ENCODE data around the gene ASAP3. TPM values are rescaled to one million over a fixed set of nuclear protein-coding genes. Genes with fewer than 3 reads are reported as not detected.

ASAP3 gene
- total RNA-seq, 2 donors from 2014 or later, result 0.37 to 1.0 TPM

DNA sequence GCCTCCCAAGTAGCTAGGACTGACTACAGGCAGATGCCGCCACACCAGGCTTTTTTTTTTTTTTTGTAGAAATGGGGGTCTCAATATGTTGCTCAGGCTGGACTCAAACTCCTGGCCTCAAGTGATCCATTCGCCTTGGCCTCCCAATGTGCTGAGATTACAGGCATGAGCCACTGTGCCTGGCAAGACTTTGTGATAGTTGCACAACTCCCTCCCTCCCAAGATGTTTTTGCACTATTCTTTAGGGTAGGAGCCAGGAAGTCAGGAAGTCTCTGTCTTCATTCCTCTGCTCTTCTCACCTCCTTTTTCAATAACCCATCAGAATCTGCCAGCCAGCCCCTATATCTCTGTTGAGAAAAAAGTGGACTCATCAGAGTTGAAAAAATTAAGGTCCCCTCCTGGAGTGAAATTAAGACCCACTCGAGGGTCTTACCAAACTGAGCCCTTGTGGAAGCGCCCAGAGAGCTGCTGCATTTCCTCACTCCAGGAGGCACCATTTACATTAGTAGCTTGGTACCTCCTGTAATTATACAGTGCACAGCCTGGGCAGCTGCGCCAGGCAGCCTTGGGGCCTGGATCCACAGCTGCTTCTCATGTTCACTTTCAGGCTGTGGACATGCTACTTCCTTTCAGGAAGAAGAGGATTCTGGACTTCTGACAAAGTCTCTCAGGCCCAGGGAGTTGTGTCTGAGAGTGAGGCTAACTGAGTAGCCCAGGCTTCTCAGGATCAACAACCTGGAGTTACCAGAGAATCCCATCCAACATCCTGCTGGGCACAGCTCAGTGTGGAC is 83.5 kb downstream of the ASAP3 start:
- H3K9me3 Mint-ChIP-seq, result no peaks in the 10 kb centered on the region
- no peak overlapping the region for H3K27ac Mint-ChIP-seq
- ATAC-seq (replicated peaks), result no peak
- H3K4me3 Mint-ChIP-seq, result no peak overlapping the region
- no peaks in the 10 kb centered on the region for H3K36me3 Mint-ChIP-seq (ENCODE audit: low read depth)
- no peaks in the 10 kb centered on the region for H3K4me1 Mint-ChIP-seq
- no peaks in the 10 kb centered on the region for H3K27me3 Mint-ChIP-seq

DNA sequence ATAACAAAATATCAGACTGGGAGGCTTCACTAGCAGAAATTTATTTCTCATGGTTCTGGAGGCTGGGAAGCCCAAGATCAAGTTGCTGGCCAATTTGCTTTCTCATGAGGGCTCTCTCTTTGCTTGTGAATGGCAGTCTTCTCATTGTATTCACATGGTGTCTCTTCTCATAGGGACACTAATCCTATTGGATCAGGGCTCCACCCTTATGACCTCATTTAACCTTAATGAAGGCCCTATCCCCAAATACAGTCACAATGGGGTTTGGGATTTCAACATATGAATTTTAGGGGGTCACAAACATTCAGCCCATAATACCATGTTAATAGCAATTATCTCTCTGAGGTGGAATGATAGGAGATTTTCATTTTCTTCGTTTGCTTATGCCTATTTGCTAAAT is 84.8 kb downstream of the ASAP3 start:
- H3K27ac Mint-ChIP-seq, result no peak overlapping the region
- H3K4me1 Mint-ChIP-seq, result no peaks in the 10 kb centered on the region
- ATAC-seq (replicated peaks), result no peak
- no peaks in the 10 kb centered on the region for H3K27me3 Mint-ChIP-seq
- H3K4me3 Mint-ChIP-seq, result no peak overlapping the region
- H3K9me3 Mint-ChIP-seq, result no peaks in the 10 kb centered on the region
- H3K36me3 Mint-ChIP-seq (ENCODE audit: low read depth), result no peaks in the 10 kb centered on the region

DNA sequence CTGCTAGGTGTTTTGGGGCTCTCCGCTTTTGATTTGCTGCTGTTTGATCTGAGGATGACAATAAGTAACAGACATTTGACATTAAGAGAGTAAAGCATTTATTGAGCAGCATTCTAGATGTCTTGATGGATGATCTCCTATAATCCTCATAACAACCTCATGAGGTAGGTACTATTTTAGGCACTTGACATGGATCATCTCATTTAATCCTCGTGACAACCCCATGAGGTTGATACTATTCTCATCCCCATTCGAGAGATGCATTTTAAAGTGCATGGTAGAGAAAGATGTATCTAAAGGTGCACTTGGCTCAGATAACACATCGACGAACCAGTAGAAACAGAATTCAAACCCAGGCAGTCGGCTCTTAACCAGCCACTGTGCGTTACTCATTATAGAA is 86.1 kb downstream of the ASAP3 start:
- Mint-ChIP-seq H3K36me3 (ENCODE audit: low read depth) (no peaks in the 10 kb centered on the region), H3K27ac (no peak overlapping the region), H3K4me3 (no peak overlapping the region), H3K9me3 (no peaks in the 10 kb centered on the region), H3K4me1 (no peaks in the 10 kb centered on the region), H3K27me3 (no peaks in the 10 kb centered on the region)
- ATAC-seq (replicated peaks), result no peak

DNA sequence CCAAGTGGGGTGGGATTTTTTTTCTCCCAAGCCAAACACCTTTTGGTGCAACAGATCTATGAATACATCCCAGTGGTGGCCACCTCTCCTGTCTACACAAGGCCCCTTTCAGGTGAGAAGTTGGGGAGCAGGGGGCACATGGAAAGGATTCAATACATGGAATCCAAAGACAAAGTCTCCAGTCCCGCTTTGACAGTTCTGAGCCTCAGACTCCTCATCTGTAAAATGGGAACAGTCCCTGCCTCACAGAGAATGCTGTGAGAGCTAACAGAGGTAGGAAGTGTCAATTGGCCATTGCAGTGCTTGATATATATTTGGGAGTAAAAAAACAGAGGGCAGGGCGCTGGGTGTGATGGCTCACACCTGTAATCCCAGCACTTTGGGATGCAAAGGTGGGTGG is 87.6 kb downstream of the ASAP3 start:
- no peak overlapping the region for H3K27ac Mint-ChIP-seq
- H3K4me1 Mint-ChIP-seq, result no peaks in the 10 kb centered on the region
- H3K4me3 Mint-ChIP-seq, result no peak overlapping the region
- no peaks in the 10 kb centered on the region for H3K9me3 Mint-ChIP-seq
- ATAC-seq (replicated peaks), result no peak
- no peaks in the 10 kb centered on the region for H3K36me3 Mint-ChIP-seq (ENCODE audit: low read depth)
- H3K27me3 Mint-ChIP-seq, result no peaks in the 10 kb centered on the region

DNA sequence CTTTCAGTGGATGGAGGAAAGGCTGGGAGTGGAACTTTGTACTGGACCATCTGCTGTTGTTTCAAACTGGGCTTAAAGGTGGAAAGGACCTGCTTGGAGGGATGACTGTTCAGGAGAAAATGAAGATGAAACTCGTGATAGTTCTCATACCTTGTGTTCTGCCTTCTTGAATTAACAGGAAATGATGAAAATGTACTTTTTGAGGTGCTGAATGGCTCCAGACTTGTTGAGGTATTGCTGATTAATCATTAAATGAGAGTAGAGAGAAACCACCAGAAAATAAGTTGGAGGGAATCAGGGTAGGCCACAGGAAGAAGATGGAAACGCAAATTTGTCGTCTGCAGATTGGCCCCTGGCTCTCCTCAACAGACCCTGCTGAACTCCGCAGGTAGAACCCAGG is 88.1 kb downstream of the ASAP3 start:
- peak; percentile 18 for ATAC-seq (replicated peaks)
- Mint-ChIP-seq H3K27ac (no peak overlapping the region), H3K27me3 (no peaks in the 10 kb centered on the region), H3K9me3 (no peaks in the 10 kb centered on the region), H3K36me3 (ENCODE audit: low read depth) (no peaks in the 10 kb centered on the region), H3K4me1 (no peaks in the 10 kb centered on the region), H3K4me3 (no peak overlapping the region)

DNA sequence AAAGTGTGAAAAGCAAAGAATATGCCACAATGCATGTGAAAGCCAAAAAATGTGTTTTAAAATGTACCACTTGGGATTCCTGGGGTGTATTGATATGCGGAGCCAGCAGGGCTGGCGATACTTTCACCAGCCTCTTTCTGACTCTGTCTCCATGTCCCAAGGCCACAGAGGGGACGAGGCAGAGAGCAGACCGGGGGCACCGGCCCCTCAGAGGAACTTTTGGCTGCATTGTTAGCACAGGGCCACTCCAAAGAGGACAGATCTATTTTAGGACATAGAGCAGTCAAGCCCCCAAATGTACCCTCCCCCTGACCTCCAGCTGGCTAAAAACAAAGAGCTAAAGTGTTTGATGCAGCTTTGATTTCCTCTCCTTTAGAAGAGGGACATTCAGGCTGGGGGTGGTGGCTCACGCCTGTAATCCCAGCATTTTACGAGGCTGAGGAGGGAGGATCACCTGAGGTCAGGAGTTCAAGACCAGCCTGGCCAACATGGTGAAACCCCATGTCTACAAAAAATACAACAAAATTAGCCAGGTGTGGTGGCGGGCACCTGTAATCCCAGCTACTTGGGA is 88.7 kb downstream of the ASAP3 start:
- H3K27ac Mint-ChIP-seq, result no peak overlapping the region
- no peak overlapping the region for H3K4me3 Mint-ChIP-seq
- ATAC-seq (replicated peaks), result no peak
- H3K4me1 Mint-ChIP-seq, result no peaks in the 10 kb centered on the region
- no peaks in the 10 kb centered on the region for H3K27me3 Mint-ChIP-seq
- no peaks in the 10 kb centered on the region for H3K36me3 Mint-ChIP-seq (ENCODE audit: low read depth)
- no peaks in the 10 kb centered on the region for H3K9me3 Mint-ChIP-seq

DNA sequence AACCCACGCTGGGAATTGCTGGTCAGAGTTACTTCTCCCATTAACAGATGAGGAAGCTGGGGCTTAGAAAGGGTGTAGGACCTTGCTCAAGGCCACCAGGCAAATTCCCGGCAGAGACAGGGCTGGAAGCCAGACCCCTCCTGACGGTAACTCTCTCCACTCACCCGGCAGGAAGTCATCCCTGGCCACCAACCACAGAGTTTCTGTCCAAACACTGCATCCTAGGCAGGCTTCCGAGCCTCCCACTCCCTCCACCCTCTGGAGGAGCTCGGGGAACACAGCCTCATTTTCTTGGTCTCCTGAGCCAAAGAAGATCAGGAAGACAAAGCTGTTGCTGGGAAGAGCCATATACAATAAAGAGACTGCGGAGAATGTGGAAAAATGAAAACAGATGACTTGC is 89.3 kb downstream of the ASAP3 start:
- H3K9me3 Mint-ChIP-seq, result no peaks in the 10 kb centered on the region
- no peaks in the 10 kb centered on the region for H3K4me1 Mint-ChIP-seq
- H3K27ac Mint-ChIP-seq, result no peak overlapping the region
- no peak for ATAC-seq (replicated peaks)
- H3K36me3 Mint-ChIP-seq (ENCODE audit: low read depth), result no peaks in the 10 kb centered on the region
- no peak overlapping the region for H3K4me3 Mint-ChIP-seq
- no peaks in the 10 kb centered on the region for H3K27me3 Mint-ChIP-seq

DNA sequence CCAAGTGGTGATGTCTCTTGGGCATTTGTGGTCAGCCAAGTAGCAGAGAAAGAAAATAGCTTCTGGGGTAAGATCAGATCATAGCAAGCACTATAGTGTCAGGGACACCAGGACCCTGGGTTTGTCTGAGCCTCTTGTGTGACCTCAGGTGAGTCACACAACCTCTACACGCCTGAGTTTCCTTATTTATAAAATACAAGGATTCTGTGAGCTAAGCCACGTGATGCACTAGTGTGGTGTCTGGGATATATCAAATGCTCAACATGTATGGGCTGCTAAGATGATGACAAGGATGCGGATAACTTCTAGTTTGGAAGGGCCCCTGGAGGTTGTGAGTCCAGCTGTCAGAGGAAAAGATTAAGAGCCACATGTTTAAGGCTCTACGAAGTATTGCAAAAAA is 89.8 kb downstream of the ASAP3 start:
- Mint-ChIP-seq H3K4me3 (no peak overlapping the region), H3K27me3 (no peaks in the 10 kb centered on the region), H3K4me1 (no peaks in the 10 kb centered on the region), H3K36me3 (ENCODE audit: low read depth) (no peaks in the 10 kb centered on the region), H3K9me3 (no peaks in the 10 kb centered on the region), H3K27ac (no peak overlapping the region)
- no peak for ATAC-seq (replicated peaks)

DNA sequence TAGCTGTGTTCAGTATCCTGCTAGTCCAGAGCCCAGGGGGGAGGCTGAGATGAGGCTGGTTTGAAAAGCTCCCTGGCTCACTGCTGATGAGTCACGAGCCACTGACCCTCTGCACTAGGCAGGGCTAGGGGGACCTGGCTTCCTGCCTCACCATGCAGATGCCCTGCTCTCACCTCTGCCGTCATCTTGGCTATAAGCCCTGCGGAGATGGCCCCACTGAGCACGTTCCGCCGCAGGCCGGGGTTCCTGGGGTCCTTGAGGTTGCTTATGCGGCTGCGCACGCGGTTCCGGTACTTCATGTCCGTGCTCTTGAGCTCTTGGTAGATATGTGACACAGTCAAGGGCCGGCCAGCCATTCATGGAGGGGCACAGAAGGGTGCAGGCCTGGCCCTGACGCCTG is 90.3 kb downstream of the ASAP3 start:
- no peaks in the 10 kb centered on the region for H3K27me3 Mint-ChIP-seq
- H3K9me3 Mint-ChIP-seq, result no peaks in the 10 kb centered on the region
- no peaks in the 10 kb centered on the region for H3K4me1 Mint-ChIP-seq
- no peak for ATAC-seq (replicated peaks)
- H3K27ac Mint-ChIP-seq, result no peak overlapping the region
- H3K36me3 Mint-ChIP-seq (ENCODE audit: low read depth), result no peaks in the 10 kb centered on the region
- H3K4me3 Mint-ChIP-seq, result no peak overlapping the region

DNA sequence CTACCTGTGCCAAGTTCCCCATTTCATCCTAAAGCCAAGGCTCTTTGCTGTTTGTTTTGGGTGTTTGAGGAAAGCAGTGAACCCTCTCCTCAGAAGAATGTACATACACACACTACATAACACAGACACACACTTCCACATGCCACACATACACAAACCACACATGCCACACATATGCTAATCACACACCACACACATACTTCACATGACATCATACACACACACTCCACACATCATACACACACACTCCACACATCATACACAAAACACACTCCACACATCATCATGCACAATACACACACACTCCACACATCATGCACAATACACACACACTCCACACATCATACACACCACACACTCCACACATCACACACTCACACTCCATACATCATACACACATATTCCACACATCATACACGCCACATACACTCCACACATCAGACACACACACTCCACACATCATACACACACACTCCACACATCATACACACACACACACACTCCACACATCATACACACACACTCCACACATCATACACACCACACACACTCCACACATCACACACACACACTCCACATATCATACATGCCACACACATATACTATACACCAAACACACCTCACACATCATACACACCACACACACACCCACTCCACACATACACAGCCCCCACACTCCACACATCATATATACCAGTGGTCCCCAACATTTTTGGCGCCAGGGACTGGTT is 91.7 kb downstream of the ASAP3 start:
- H3K4me1 Mint-ChIP-seq, result no peaks in the 10 kb centered on the region
- no peaks in the 10 kb centered on the region for H3K9me3 Mint-ChIP-seq
- no peak for ATAC-seq (replicated peaks)
- H3K36me3 Mint-ChIP-seq (ENCODE audit: low read depth), result no peaks in the 10 kb centered on the region
- H3K27me3 Mint-ChIP-seq, result no peaks in the 10 kb centered on the region
- H3K27ac Mint-ChIP-seq, result no peak overlapping the region
- no peak overlapping the region for H3K4me3 Mint-ChIP-seq

DNA sequence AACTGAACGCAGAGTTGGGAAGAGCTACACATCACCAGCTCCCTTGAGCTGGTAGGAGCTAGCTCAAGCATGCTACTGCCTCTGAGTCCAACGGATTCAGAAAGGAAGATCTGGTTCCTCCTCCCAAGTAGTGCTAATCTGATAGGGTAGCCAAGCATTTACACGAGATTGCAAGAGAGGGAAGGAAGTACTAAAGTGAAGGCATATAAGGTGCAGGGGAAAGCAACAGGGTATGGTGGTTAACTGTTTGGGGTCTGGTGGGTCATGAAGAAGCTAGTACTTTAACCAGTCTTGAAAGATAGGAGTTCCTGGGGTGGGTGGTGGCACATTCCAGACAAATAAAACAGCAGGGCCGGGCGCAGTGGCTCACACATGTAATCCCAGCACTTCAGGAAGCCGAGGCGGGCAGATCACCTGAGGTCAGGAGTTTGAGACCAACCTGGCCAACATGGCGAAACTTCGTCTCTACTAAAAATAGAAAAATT is 94.1 kb downstream of the ASAP3 start:
- Mint-ChIP-seq H3K4me1 (no peaks in the 10 kb centered on the region), H3K9me3 (no peaks in the 10 kb centered on the region), H3K27ac (peak overlapping the region; percentile 13), H3K27me3 (no peaks in the 10 kb centered on the region), H3K36me3 (ENCODE audit: low read depth) (no peaks in the 10 kb centered on the region), H3K4me3 (no peak overlapping the region)
- no peak for ATAC-seq (replicated peaks)

DNA sequence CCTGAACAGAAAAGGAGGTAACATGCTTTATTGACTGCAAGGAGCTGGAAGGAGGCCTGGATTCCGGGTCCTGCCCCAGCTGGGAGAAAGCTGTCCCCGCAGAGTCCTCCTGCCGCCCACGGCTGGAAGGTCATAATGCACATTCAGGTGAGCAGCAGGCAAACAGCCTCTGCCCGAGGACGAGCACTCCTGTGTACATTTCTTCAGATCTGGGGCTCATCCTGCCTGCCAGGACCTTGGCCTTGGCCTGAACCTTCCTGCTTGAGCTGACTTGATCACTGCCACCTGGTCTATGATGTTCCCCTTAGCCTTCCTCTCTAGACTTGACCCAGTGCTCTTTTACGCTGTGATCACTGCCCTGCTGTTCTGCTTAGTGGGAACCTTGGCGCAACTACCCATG is 96.5 kb downstream of the ASAP3 start:
- Mint-ChIP-seq H3K36me3 (ENCODE audit: low read depth) (no peaks in the 10 kb centered on the region), H3K9me3 (no peaks in the 10 kb centered on the region)

DNA sequence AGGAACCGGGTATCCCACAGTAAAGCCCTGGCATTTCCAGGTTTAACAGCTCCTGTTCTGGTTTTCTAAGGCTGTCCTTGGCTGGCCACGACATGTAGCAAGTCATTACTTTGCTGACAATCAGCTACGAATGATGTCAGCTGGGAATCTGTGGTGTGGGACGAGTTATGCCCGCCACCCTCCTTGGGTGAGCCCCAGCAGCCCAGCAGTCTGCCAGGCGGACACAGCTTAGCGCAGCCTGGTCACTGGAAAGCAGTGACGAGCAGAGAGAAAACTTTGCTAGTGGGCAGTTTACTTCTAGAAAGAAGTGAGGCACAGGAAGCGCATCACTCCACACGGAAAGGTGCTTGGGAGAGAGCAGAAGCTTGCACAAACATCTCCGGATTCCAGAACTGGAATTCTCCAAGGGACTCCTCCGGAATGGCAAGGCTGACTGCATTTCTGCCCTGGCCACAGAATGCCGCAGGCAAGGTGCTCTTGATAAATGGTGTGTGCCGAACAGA is 98.8 kb downstream of the ASAP3 start:
- H3K9me3 Mint-ChIP-seq, result no peaks in the 10 kb centered on the region
- H3K4me3 Mint-ChIP-seq, result no peak overlapping the region
- ATAC-seq (replicated peaks), result no peak
- H3K4me1 Mint-ChIP-seq, result no peaks in the 10 kb centered on the region
- H3K27ac Mint-ChIP-seq, result no peak overlapping the region
- no peaks in the 10 kb centered on the region for H3K36me3 Mint-ChIP-seq (ENCODE audit: low read depth)
- H3K27me3 Mint-ChIP-seq, result no peaks in the 10 kb centered on the region

More for the DNA sequence above, 96.5 kb downstream of the ASAP3 start:
- Mint-ChIP-seq H3K27ac (no peak overlapping the region), H3K4me1 (no peaks in the 10 kb centered on the region), H3K4me3 (no peak overlapping the region), H3K27me3 (no peaks in the 10 kb centered on the region)
- no peak for ATAC-seq (replicated peaks)

DNA sequence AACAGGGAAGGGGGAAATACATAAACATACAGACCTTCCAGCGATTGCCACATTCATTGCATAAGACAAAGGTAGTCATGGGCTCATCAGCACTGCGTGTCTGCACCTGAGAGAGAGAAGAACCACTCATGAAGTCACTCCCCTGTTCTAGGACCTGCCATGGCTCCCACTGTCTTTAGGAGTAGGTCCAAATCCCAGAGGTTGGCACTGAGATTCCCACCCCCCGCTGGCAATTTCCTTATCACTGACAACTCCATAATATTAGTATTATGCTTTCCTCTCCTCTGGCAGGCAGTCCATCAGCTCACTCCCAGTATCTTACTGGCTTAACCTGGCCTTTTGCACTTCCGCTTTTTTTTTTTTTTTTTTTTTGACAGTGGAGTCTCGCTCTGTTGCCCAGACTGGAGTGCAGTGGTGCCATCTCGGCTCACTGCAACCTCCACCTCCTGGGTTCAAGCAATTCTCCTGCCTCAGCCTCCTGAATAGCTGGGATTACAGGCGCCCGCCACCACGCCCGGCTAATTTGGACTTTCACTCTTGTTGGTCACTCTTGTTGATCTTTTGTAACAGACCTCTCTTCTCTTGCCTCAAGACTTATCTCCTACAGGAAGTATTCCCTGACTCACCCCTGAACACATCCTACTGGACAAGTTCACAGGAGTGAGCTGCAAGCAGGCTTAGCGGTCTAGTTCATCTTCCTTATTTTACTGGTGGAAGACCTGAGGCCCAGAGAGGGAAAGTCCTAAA is 99.5 kb downstream of the ASAP3 start:
- no peak overlapping the region for H3K4me3 Mint-ChIP-seq
- H3K27ac Mint-ChIP-seq, result no peak overlapping the region
- H3K36me3 Mint-ChIP-seq (ENCODE audit: low read depth), result no peaks in the 10 kb centered on the region
- H3K9me3 Mint-ChIP-seq, result no peaks in the 10 kb centered on the region
- no peaks in the 10 kb centered on the region for H3K4me1 Mint-ChIP-seq
- no peak for ATAC-seq (replicated peaks)
- H3K27me3 Mint-ChIP-seq, result no peaks in the 10 kb centered on the region

Measured in activated T-helper 17 cell treated with anti-CD3 and anti-CD28 coated beads, Interleukin-2, amount 50 U/mL, for 72 hours (primary cell).